GM21381 (cell line): ENCODE data around the gene ZCCHC4.

ENCODE experiments used
- ATAC-seq: cut with Tn5 transposase; IDR thresholded peaks from one replicate; pipeline ENCODE4 v1.9.1; 2021; ENCODE audit warnings: mild to moderate bottlenecking, moderate library complexity; ENCODE audit not compliant: unreplicated experiment

The ZCCHC4 gene

GRCh38 chr4:25376754-25377571, 64.4 kb downstream of the ZCCHC4 start, which contains the start of gene ANAPC4:
Gene ANAPC4, plus strand, starts transcription at chr4:25377263. Its CDS starts 165 bp downstream, at chr4:25377428.
- peak; percentile 97 for ATAC-seq

GRCh38 chr4:25377572-25378436, 65.2 kb downstream of the ZCCHC4 start:
- no peak for ATAC-seq

GRCh38 chr4:25378437-25378743, 65.8 kb downstream of the ZCCHC4 start:
- no peak for ATAC-seq

GRCh38 chr4:25379591-25379990, 67.0 kb downstream of the ZCCHC4 start:
- ATAC-seq: no peak

GRCh38 chr4:25383647-25384046, 71.1 kb downstream of the ZCCHC4 start:
- no peak for ATAC-seq

- ATAC-seq: no peak
Observed at GRCh38 chr4:25386926-25387325, 74.4 kb downstream of the ZCCHC4 start.

GRCh38 chr4:25397305-25397704, 84.7 kb downstream of the ZCCHC4 start:
- no peak for ATAC-seq

- ATAC-seq: no peak
Observed at GRCh38 chr4:25399510-25399909, 86.9 kb downstream of the ZCCHC4 start.

- no peak for ATAC-seq
Observed at GRCh38 chr4:25401066-25401465, 88.5 kb downstream of the ZCCHC4 start.

GRCh38 chr4:25402521-25402920, 89.9 kb downstream of the ZCCHC4 start:
- ATAC-seq: no peak

GRCh38 chr4:25403699-25404098, 91.1 kb downstream of the ZCCHC4 start:
- no peak for ATAC-seq

- ATAC-seq: no peak
Observed at GRCh38 chr4:25405453-25405852, 92.9 kb downstream of the ZCCHC4 start.

- no peak for ATAC-seq
Observed at GRCh38 chr4:25406081-25406692, 93.6 kb downstream of the ZCCHC4 start.

- ATAC-seq: no peak
Observed at GRCh38 chr4:25410820-25411529, 98.4 kb downstream of the ZCCHC4 start.

- ATAC-seq: no peak
Observed at GRCh38 chr4:25413261-25413660, 100.7 kb downstream of the ZCCHC4 start.

GRCh38 chr4:25417014-25417413, 104.4 kb downstream of the ZCCHC4 start:
- no peak for ATAC-seq
